ENCODE results near the gene CNOT1.
A peak's percentile ranks its signal among the peaks of the same experiment; 100 is the strongest.
"Not testable (repeated sequence)": the region's sequence is repeated elsewhere in the genome, so short reads cannot be mapped to it uniquely, and the experiment has no call there.

CNOT1 gene

GRCh38 chr16:58579587-58579986 lies 50.0 kb downstream of the CNOT1 start:
- no peak for DNase-seq

DNA sequence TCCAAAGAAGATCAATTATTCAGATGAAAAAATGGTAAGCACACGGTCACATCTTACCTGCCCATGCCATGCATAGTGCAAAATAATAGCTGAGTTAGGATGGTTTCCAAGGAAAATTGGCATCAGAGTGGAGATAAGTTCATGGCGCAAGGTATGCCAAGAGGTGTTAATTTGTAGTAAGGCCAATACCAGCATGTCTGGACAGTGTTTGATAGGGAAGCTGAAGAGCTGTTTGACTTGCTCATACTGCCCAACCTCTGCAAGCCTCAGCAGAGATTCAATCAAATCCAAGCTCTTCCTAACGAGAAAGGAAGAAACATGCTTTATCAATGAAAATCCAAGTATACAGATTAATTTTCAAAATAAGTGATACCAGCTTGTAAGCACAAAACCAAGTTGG lies 51.0 kb downstream of the CNOT1 start:
- no peak for DNase-seq

DNA sequence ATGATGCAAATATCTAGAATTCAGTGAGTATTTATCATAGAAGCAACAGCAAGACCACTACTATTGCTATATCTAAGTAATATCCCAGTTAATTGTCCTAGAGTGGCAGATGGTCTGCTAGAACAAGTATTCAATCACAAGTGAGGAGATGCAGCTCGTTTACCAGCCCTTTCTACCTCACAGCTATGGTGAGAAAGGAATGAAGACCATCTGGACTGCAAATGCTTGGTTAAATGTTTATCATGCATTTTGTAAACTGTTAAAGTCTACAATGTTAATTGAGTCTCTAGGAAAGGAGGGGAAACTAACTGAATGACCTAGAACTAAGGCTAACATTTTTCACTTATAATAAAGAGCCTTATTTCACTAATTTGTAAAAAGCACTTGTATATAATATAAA lies 52.5 kb downstream of the CNOT1 start:
- no peak for DNase-seq

- DNase-seq = no peak
Observed at GRCh38 chr16:58574895-58575294, 54.7 kb downstream of the CNOT1 start.

- not testable (repeated sequence) for DNase-seq
Observed at GRCh38 chr16:58565697-58566096, 63.9 kb downstream of the CNOT1 start.

DNA sequence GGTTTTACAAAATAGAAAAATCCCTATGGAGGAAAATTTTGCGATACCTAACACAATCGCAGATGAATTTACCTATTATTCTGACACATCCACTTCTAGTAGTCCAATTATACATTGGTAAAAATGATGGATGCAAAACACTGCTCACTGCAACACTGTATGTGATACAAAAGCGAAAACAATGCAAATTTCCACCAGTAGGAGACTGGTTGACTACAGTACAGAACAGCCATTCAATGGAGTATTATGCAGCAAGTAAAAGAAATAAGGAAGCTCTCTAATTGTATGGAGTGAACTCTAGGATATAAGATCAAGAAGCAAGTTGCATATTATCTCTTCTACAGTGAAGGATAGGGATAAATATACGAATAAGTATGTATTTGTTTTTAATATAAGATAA lies 65.9 kb downstream of the CNOT1 start:
- DNase-seq = no peak

DNA sequence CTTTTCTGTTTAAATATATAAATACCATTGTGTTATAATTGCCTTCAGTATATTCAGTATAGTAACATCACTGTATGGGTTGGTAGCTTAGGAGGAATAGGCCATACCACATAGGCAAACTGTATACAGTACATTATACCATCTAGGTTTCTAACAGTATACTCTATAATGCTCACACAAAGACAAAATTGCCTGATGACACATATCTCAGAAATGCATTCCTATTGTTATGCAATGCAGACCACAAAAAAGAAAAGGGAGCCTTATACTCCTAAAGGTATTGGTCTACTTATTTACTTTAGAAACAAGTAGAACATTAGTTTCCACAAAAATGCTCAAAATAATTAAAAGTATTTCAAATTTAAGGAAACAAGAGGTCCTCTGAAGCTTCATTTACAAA lies 66.4 kb downstream of the CNOT1 start:
- peak; percentile 72 for DNase-seq

GRCh38 chr16:58556678-58557077 lies 72.9 kb downstream of the CNOT1 start:
- DNase-seq = no peak

- no peak for DNase-seq
Observed at GRCh38 chr16:58551496-58551895, 78.1 kb downstream of the CNOT1 start.

GRCh38 chr16:58548378-58548777 lies 81.2 kb downstream of the CNOT1 start:
- no peak for DNase-seq

DNA sequence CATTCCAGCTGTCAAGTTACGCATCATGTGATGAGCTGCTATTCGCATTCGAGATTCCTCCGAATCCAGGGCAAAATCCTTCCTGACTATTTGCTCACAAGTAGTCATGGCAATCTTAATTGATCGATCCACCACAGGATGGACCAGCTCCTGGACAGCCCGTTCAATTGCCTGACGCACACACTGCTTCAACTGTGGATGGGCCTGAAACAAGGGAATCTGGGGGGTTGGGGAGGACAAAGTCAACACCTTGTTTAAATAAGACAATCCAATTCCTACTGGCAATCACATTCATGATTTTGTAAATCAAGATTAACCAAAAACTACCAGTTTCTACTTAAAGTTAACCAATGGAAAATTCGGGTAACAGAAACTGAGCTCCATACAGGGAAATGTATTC lies 85.9 kb downstream of the CNOT1 start:
- no peak for DNase-seq

- no peak for DNase-seq
Observed at GRCh38 chr16:58542291-58542690, 87.3 kb downstream of the CNOT1 start.

GRCh38 chr16:58541711-58542110 lies 87.9 kb downstream of the CNOT1 start:
- no peak for DNase-seq

DNA sequence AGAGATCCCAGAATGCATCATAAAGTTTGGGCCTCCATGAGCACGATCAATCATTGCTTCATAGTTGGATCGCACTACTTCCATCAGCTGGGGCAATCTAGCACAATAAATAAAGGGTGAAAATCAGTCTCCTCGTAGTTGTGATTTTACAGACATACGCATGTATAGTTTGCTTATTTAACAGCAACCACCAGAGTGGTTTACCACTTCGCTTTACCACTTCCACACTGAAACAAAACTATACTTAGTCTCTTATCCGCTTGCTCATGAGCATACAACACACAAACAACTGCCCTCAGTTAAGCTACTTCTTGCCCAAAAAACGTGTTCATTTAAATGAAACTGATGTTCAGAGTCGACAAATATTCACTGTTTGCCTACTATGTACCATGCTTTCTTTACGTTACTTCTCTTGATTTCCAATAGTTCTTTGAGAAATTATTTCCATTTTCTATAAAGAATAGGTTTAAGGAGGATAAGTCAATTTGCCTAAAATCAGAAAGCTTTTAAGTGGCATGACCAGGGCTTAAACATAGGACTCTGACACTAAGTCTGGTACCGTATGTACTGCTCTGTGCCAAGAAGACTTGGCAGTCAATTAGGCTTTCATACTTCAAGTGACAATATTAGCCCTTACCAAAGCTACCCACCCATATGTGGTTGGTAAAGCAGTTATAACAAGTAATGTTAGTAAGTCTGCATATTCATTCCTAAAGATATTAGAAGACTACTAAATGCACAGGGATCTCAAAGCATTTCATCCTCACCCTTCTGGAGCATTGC lies 92.3 kb downstream of the CNOT1 start:
- DNase-seq = no peak

DNA sequence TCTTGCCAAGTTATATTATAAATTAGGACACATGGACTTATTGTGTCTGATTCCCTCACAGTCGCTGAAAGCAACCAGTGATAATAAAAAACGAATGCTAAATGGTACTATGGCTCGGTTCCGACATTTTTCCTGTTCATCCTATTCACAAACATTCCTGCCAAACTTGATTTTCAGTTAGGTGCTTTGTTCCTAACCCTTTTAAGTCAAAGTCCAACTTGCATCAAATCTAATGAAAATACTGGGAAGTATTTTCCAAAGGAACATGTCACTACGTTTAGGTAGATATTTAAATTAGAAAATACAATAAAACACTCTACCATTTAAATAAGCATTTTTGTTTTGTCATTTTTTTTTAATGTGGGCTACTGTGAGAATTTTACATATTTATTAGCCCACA lies 93.3 kb downstream of the CNOT1 start:
- no peak for DNase-seq

- DNase-seq = no peak
Observed at GRCh38 chr16:58535100-58535499, 94.5 kb downstream of the CNOT1 start.

DNA sequence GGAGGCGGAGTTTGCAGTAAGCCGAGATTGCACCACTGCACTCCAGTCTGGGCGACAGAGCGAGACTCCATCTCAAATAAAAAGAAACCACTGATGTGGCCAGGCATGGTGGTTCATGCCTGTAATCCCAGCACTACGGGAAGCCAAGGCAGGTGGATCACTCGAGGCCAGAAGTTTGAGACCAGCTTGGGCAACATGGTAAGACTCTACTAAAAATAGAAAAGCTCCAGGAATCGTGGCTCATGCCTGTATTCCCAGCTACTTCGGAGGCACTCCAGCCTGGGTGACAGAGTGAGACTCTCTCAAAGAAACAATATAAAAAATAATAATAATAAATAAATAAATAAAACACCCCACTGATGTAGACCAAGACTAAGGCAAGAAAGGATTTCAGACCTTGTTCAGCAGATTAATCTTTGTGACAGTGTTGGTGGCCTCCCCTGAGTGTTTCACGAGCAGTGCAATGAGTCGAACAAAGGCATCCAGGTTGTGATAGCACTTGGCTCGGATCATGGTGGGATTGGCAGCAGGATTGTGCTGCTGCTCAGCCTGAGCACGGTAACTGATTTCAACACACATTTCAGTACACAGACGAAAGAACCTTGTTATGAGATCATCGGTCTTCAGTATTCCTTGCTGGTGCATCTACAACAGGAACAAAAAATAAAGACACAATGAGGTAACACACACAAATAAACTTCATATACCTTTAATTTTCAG lies 95.7 kb downstream of the CNOT1 start:
- DNase-seq = no peak

DNA sequence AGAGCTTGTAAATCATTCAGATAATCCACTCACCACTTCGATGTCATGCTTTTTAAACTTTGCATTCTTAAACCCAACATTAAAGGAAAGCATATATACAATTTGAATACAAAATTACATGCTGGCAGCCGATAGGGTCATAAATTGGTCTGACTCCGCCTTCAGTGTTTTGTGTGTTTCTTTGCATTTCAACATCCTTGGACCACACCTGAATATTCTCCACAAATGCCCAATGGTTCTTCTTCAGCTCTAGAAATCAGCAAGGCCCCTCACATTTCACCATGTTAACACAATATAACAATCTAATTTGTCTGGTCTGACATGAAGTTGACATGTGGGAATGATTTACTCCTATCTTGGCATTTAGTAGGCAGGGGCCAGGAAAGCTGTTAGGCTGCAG lies 97.2 kb downstream of the CNOT1 start:
- no peak for DNase-seq

- peak; percentile 30 for DNase-seq
Observed at GRCh38 chr16:58530179-58530578, 99.4 kb downstream of the CNOT1 start.

GRCh38 chr16:58519707-58520106 lies 109.9 kb downstream of the CNOT1 start:
- no peak for DNase-seq

DNA sequence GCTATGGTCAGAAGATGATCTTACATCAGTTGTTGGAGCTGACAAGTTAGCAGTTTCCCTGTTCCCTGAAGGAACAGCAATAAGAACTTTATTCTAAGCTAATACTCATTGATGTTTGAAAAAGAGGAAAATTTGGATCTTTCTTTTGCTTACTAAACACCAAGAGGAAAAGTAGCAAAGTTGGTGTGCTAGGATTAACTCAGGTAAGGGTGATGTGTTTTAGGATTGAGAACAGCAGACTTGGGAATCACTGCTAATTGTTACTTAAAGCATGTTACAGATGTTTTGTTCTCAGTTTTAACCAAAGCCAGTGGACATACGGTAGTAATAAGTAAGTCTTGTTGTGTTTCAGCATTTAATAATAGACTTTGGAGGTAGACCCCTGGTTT lies 110.7 kb downstream of the CNOT1 start:
- DNase-seq = no peak

DNA sequence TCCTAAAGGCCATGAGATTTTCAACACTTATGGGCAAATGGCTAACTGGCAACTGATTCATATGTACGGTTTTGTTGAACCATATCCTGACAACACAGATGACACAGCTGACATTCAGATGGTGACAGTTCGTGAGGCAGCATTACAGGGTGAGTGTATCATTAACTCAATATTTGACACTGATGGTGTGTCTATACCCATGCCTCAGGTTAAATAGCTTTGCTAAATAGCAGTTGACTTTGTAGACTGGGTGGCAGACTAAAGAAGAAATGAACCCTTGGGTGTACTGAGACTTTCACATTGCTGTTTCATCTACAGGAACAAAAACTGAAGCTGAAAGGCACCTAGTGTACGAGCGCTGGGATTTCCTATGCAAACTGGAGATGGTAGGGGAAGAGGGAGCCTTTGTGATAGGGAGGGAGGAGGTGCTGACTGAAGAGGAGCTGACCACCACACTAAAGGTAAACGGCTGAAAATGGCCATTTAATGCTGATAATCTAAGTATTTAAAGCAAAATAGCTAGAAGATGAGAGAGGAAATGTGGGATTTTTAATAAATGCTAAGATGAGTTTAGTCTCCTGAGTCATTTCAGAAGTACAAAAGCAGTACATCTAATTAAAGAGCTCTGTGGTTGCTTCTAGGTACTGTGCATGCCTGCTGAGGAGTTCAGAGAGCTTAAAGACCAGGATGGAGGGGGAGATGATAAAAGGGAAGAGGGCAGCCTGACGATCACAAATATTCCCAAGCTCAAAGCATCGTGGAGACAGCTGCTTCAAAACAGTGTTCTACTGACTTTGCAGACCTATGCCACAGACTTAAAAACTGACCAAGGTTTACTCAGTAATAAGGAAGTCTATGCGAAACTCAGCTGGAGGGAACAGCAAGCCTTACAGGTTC lies 111.3 kb downstream of the CNOT1 start:
- no peak for DNase-seq

DNA sequence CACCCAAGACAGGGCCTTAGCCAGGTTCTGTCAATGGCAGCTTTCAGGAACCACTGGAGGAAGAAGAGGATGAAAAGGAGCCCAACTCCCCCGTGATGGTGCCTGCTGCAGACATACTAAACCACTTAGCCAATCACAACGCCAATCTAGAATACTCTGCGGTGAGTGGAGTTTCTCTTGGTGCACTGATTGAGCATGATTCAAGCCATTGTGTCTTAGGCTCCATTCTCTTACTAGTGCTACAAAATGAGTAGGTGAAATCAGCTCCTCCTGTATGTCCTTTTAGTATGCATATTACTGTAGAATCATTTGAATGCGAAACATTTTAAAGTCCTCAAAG lies 112.9 kb downstream of the CNOT1 start:
- DNase-seq = no peak
